ENCODE results near the gene RNASE2.
"Not testable (repeated sequence)": the region's sequence is repeated elsewhere in the genome, so short reads cannot be mapped to it uniquely, and the experiment has no call there.

RNASE2 gene

GRCh38 chr14:20985650-20986049 is 30.4 kb downstream of the RNASE2 start:
- DNase-seq = not testable (repeated sequence)

DNA sequence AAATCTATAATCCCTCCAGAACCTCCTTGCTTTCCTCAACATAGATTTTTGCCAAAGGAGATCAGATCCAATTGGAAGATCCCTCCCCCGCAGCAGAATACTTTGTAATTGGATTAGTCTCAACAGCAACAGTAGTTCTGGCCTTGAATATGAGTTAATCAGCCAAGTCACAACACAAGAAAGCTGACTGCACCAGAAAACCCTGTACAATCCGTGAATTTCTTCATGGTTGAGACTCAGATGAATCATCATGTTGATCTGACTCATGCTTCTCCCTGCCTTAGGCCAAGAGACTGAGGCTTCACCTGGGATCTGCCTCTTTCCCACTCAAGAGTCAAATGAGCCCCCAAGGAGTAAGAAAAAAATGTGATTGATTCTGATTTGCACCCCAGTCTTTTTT is 31.5 kb downstream of the RNASE2 start:
- no peak for DNase-seq

- DNase-seq = no peak
These were observed 33.6 kb downstream of the RNASE2 start for GRCh38 chr14:20988717-20989470.

DNA sequence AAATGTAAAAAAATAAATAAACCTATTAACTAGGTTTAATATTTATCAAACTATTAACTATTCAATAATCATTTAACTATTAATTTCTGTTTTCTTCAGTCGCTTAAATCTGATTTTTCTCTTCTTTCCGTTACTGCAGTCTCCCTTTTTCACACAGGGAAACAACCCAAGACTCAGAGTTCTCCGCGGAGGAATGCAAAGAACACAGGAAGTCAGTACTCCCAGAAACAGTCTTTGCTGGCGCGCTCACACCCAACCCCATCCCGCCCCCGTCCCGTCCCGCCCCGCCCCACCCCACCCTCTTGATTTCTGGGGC is 34.1 kb downstream of the RNASE2 start:
- no peak for DNase-seq

DNA sequence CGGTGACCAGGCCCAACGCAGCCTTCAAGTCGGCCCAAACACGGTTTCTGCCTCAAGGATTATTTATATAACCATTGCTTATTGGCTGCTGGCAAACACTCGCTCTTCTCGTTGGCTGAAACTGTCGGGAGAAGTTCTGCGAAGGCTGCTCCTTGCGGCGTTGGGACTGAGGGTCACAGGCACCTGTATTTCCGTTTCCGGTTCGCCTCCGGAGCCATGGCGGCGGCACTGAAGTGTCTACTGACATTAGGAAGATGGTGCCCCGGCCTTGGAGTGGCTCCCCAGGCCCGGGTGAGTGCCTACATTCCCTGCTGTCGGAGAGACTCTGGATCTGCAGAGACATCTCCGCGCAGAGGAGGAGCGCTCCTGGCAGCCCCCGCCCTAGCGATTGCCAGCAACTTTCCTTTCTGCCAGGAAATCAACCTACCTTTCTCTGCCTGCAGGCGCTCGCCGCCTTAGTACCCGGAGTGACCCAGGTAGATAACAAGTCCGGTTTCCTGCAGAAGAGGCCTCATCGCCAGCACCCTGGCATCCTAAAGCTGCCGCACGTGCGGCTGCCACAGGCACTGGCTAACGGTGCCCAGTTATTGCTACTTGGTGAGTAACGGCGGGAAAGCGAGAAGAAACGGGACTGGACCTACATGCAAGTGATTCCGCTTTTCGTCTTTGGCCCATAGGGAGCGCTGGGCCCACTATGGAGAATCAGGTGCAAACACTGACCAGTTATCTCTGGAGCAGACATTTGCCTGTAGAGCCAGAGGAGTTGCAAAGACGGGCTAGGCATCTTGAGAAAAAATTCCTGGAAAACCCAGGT is 34.7 kb downstream of the RNASE2 start, which contains the start of gene METTL17:
METTL17 (plus strand) TSS at position 194 of the 814 bp plus-strand sequence; CDS start at position 217, 23 bp downstream.
- peak; percentile 92 for DNase-seq

DNA sequence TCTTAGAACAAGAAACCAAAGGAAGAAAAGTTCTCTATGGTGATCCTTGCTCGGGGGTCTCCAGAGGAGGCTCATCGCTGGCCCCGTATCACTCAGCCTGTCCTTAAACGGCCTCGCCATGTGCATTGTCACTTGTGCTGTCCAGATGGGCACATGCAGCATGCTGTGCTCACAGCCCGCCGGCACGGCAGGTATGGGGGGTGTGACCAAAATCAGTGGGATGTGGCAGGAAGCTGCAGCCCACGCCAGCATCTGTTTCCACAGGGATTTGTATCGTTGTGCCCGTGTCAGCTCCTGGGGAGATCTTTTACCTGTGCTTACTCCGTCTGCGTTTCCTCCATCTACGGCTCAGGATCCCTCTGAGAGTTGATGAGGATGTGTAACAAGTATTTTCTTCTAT is 41.2 kb downstream of the RNASE2 start:
- DNase-seq = no peak

- no peak for DNase-seq
These were observed 41.8 kb downstream of the RNASE2 start for GRCh38 chr14:20997115-20997514.

DNA sequence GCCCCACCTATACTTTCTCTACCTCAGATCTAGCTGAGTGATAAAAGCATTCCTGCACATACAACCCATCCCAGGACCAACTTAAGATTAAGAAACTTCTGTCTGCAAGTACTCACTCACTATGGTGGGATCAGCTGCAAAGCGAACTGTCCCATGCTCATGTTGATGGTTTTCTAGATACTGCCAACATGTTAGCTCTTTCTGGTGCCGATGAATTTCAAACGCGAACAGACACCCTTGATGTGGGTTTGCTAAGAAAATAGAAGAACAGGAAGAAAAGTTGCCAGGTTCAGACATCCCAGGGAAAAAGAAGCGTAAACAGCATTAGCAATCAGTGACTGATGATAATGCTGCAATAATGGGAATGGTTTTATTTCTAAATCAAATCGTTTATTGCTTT is 42.3 kb downstream of the RNASE2 start:
- DNase-seq = no peak

- DNase-seq = no peak
These were observed 42.9 kb downstream of the RNASE2 start for GRCh38 chr14:20998139-20998538.

- DNase-seq = no peak
These were observed 43.5 kb downstream of the RNASE2 start, which contains the start of gene SLC39A2 for GRCh38 chr14:20998674-20999366. SLC39A2 (plus strand) TSS chr14:20999293; CDS start chr14:20999447, 154 bp downstream.

DNA sequence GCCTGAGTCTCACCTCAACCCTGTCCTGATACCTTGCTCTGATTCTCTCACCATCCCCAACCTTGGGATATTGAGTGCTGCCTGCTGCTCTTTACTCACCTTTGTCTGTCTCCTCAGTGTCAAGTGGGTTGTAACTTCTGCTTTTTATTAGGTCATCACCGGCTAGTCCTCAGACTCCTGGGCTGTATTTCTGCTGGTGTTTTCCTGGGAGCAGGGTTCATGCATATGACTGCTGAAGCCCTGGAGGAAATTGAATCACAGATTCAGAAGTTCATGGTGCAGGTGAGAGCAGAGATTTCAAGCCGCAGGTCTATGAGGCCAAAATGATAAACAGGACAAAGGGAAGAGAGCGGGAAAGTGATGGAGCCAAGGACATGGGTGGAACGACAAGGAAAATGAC is 44.3 kb downstream of the RNASE2 start:
- no peak for DNase-seq

DNA sequence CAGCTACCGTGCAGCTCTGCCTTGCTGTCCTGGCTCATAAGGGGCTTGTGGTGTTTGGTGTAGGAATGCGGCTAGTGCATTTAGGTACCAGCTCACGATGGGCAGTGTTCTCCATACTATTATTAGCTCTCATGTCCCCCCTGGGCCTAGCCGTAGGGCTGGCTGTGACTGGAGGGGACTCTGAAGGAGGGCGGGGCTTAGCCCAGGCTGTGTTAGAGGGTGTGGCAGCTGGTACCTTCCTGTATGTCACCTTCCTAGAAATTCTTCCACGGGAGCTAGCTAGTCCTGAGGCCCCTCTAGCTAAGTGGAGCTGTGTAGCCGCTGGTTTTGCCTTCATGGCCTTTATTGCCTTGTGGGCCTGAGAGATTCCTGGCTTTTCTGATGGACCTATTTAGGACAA is 45.9 kb downstream of the RNASE2 start:
- no peak for DNase-seq

- DNase-seq = no peak
These were observed 48.6 kb downstream of the RNASE2 start for GRCh38 chr14:21003788-21004346.
